ENCODE results near the gene CD55. TPM values are rescaled to one million over a fixed set of nuclear protein-coding genes. Genes with fewer than 3 reads are reported as not detected.

The CD55 gene
- total and polyA plus RNA-seq, 2 experiments from 2014 or later, result 16.7 to 18.5 TPM

DNA sequence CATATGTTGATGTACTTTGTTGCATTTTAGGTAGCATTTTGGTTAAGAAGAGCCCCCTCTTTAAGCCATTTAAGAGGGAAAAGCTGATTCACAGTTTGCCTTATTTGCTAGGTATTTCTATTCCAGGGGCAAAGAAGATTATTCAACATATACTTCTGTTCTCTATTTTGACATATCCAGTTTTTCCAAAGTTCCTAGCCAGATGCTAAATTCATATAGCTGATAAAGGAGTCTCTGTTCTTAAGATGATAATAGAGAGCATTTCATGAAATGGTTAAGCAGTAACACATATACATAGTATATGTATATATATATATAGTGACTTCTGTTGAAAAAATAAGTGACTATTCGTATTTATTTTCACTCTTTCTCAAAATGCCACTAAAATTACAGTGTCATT lies 15.5 kb upstream of the CD55 start:
- H3K36me3 ChIP-seq (ENCODE audit: insufficient read depth), result no peaks in the 10 kb centered on the region
- peaks cover 27% of the 10 kb centered on the region for H3K4me1 ChIP-seq (ENCODE audit: insufficient read depth)
- no peaks in the 10 kb centered on the region for H3K27me3 ChIP-seq (ENCODE audit: insufficient read depth)
- no peak overlapping the region for H3K4me3 Mint-ChIP-seq
- ATAC-seq, result no peak
- no peak overlapping the region for H2AFZ ChIP-seq
- no peaks in the 10 kb centered on the region for H3K9me2 ChIP-seq (ENCODE audit: insufficient read depth)
- no peaks in the 10 kb centered on the region for H4K20me1 ChIP-seq (replicated peaks; ENCODE audit: insufficient read depth)
- H3K27ac Mint-ChIP-seq, result no peak overlapping the region
- H3K79me2 ChIP-seq (replicated peaks; ENCODE audit: insufficient read depth), result no peaks in the 10 kb centered on the region
- H3K9me3 Mint-ChIP-seq, result peaks cover 8% of the 10 kb centered on the region; the same call in 2 of the 3 replicates
- no peaks in the 10 kb centered on the region for H3K27me3 Mint-ChIP-seq (ENCODE audit: insufficient read depth, low read depth, poor library complexity)
- H3K4me3 ChIP-seq, result no peak overlapping the region
- H3F3A ChIP-seq (replicated peaks; ENCODE audit: low read depth), result no peaks in the 10 kb centered on the region
- H3K4me1 Mint-ChIP-seq, result peaks cover 35% of the 10 kb centered on the region
- H3K36me3 Mint-ChIP-seq (ENCODE audit: low read depth), result peaks cover 11% of the 10 kb centered on the region; the same call in 2 of the 3 replicates
- H3K27ac ChIP-seq (ENCODE audit: low read depth), result no peak overlapping the region
- DNase-seq (ENCODE audit: low spot score), result no peak
- H3K4me2 ChIP-seq, result no peak overlapping the region
- no peak for TF ChIP-seq ZNF331 (CRISPR knock-in tag; IDR thresholded peaks at IDR 0.05; ENCODE audit: low read depth)

- Mint-ChIP-seq H3K27ac (peak overlapping the region; percentile 84), H3K36me3 (ENCODE audit: low read depth) (peaks cover 11% of the 10 kb centered on the region; the same call in 2 of the 3 replicates), H3K4me1 (peaks cover 32% of the 10 kb centered on the region), H3K9me3 (peaks cover 8% of the 10 kb centered on the region; the same call in 2 of the 3 replicates), H3K4me3 (no peak overlapping the region), H3K27me3 (ENCODE audit: insufficient read depth, low read depth, poor library complexity) (no peaks in the 10 kb centered on the region)
- Histone ChIP-seq H3K27me3 (ENCODE audit: insufficient read depth) (no peaks in the 10 kb centered on the region), H3K4me3 (no peak overlapping the region), H3K4me2 (peak overlapping the region; percentile 27), H2AFZ (peak overlapping the region; percentile 73), H3K4me1 (ENCODE audit: insufficient read depth) (peaks cover 21% of the 10 kb centered on the region), H3K79me2 (replicated peaks; ENCODE audit: insufficient read depth) (no peaks in the 10 kb centered on the region), H4K20me1 (replicated peaks; ENCODE audit: insufficient read depth) (no peaks in the 10 kb centered on the region), H3K27ac (ENCODE audit: low read depth) (peak overlapping the region; percentile 68), H3F3A (replicated peaks; ENCODE audit: low read depth) (no peaks in the 10 kb centered on the region), H3K9me2 (ENCODE audit: insufficient read depth) (no peaks in the 10 kb centered on the region), H3K36me3 (ENCODE audit: insufficient read depth) (no peaks in the 10 kb centered on the region)
- DNase-seq (ENCODE audit: low spot score) (peak; percentile 59), ATAC-seq (peak; percentile 86)
- TF ChIP-seq CTCF (conservative IDR thresholded peaks at IDR 0.05; ENCODE audit: low read depth in 2 of 2) (no peak), EZH2 (IDR thresholded peaks at IDR 0.05; ENCODE audit: low read depth, unreplicated experiment) (no peak), ZNF331 (CRISPR knock-in tag; IDR thresholded peaks at IDR 0.05; ENCODE audit: low read depth) (no peak)
These were observed 14.9 kb upstream of the CD55 start for GRCh38 chr1:207306603-207307002.

GRCh38 chr1:207308451-207309190 lies 12.9 kb upstream of the CD55 start:
- Histone ChIP-seq H3K4me2 (no peak overlapping the region), H3F3A (replicated peaks; ENCODE audit: low read depth) (no peaks in the 10 kb centered on the region), H3K4me3 (no peak overlapping the region), H4K20me1 (replicated peaks; ENCODE audit: insufficient read depth) (no peaks in the 10 kb centered on the region), H3K27me3 (ENCODE audit: insufficient read depth) (no peaks in the 10 kb centered on the region), H3K9me2 (ENCODE audit: insufficient read depth) (no peaks in the 10 kb centered on the region), H3K36me3 (ENCODE audit: insufficient read depth) (no peaks in the 10 kb centered on the region), H3K4me1 (ENCODE audit: insufficient read depth) (peaks cover 17% of the 10 kb centered on the region), H3K79me2 (replicated peaks; ENCODE audit: insufficient read depth) (no peaks in the 10 kb centered on the region), H3K27ac (ENCODE audit: low read depth) (no peak overlapping the region), H2AFZ (no peak overlapping the region)
- no peak for DNase-seq (ENCODE audit: low spot score)
- Mint-ChIP-seq H3K27me3 (ENCODE audit: insufficient read depth, low read depth, poor library complexity) (peaks cover 2% of the 10 kb centered on the region), H3K4me1 (peaks cover 42% of the 10 kb centered on the region), H3K4me3 (no peak overlapping the region), H3K9me3 (peaks cover under 1% of the 10 kb centered on the region; the same call in 1 of the 3 replicates), H3K36me3 (ENCODE audit: low read depth) (peaks cover under 1% of the 10 kb centered on the region; the same call in 1 of the 3 replicates), H3K27ac (peak overlapping the region; percentile 75)
- ATAC-seq, result no peak
- TF ChIP-seq ZNF114 (CRISPR knock-in tag; IDR thresholded peaks at IDR 0.05) (no peak), STAT1 (IDR thresholded peaks at IDR 0.05; ENCODE audit: unreplicated experiment) (no peak), CREB1 (CRISPR knock-in tag; IDR thresholded peaks at IDR 0.05; ENCODE audit: low read depth) (no peak), CTCF (conservative IDR thresholded peaks at IDR 0.05; ENCODE audit: low read depth in 2 of 2) (no peak)

Measured in GM23338 (cell line).